Measurements from ENCODE around the gene PTH1R. TPM values are rescaled to one million over a fixed set of nuclear protein-coding genes. Genes with fewer than 3 reads are reported as not detected.

Gene PTH1R
- total RNA-seq, 1 experiment from 2014 or later = 0.32 TPM

DNA sequence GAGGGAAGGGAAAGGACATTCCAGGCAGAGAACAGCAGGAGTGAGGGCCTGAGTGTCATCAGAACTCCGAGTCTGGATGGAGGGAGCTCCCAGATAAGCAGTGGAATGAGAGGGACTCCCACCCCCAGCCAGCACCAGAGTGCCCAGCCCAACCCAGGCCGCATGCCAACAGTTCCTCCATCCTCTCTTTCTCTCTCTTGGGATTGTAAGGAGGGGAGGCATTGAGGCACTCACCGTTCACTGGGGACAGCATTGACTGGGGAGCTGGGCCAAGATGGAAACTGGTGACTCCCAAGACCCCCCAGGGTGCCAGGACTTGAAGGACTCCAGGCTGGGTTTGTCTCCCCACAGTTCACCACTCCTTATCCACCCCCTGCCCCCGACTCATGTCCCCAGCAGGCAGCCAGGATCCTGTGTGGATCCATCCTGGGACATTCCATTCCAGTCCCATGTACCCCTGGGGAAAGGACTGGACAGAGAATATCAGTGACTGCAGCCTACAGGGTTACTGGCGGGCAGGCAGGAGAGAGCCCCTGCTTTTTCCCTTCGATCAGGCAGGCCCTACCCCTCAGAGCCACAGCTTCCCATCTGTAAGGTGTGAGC, 15.7 kb downstream of the PTH1R start (continued):
- TF ChIP-seq, protein P1, sequence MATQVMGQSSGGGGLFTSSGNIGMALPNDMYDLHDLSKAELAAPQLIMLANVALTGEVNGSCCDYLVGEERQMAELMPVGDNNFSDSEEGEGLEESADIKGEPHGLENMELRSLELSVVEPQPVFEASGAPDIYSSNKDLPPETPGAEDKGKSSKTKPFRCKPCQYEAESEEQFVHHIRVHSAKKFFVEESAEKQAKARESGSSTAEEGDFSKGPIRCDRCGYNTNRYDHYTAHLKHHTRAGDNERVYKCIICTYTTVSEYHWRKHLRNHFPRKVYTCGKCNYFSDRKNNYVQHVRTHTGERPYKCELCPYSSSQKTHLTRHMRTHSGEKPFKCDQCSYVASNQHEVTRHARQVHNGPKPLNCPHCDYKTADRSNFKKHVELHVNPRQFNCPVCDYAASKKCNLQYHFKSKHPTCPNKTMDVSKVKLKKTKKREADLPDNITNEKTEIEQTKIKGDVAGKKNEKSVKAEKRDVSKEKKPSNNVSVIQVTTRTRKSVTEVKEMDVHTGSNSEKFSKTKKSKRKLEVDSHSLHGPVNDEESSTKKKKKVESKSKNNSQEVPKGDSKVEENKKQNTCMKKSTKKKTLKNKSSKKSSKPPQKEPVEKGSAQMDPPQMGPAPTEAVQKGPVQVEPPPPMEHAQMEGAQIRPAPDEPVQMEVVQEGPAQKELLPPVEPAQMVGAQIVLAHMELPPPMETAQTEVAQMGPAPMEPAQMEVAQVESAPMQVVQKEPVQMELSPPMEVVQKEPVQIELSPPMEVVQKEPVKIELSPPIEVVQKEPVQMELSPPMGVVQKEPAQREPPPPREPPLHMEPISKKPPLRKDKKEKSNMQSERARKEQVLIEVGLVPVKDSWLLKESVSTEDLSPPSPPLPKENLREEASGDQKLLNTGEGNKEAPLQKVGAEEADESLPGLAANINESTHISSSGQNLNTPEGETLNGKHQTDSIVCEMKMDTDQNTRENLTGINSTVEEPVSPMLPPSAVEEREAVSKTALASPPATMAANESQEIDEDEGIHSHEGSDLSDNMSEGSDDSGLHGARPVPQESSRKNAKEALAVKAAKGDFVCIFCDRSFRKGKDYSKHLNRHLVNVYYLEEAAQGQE (IDR thresholded peaks at IDR 0.05; ENCODE audit: low read depth) = no peak
- TF ChIP-seq SIN3A (IDR thresholded peaks at IDR 0.05; ENCODE audit: low read depth) (no peak), EGR1 (IDR thresholded peaks at IDR 0.05; ENCODE audit: low read depth) (no peak), EZH2 (IDR thresholded peaks at IDR 0.05) (no peak), JUND (IDR thresholded peaks at IDR 0.05) (no peak)

DNA sequence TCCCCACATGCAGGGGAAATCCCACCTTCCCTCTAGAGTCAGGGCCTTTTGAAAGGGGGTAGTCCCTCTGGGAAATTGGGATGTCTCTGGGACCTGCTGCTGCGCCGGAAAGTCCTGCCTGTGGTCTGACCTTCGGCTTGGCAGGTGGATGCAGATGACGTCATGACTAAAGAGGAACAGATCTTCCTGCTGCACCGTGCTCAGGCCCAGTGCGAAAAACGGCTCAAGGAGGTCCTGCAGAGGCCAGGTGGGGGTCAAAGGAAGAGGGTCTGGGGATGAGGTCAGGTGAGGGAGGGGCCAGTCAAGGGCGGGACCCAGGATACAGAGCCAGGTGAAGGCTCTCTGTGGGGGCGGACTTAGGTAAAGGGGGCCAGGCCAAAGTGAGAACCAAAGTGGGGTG, 16.2 kb downstream of the PTH1R start:
- ChIA-PET RAD21 (ENCODE audit: low non-redundant PET in 1 of 2, low total read pairs in 2 of 2, uncharacterized antibody in 2 of 2, unreplicated experiment in 2 of 2) (no interaction called here), POLR2A (no interaction called here), CTCF (no interaction called here)
- Histone ChIP-seq H3K4me1 (ENCODE audit: control insufficient read depth in 1 of 2, insufficient read depth in 2 of 2, low read length in 2 of 2) (peaks cover 0 to 13% of the 10 kb centered on the region in 2 experiments; a peak in 2 of 4 replicates), H3K9me3 (ENCODE audit: control insufficient read depth in 1 of 2, insufficient read depth in 1 of 2, low read depth in 1 of 2, low read length in 2 of 2) (no peaks in the 10 kb centered on the region), H2AFZ (ENCODE audit: low read depth, low read length, poor library complexity, severe bottlenecking) (no peak overlapping the region), H3K27me3 (ENCODE audit: insufficient read depth, low read length) (no peaks in the 10 kb centered on the region), H3K4me3 (replicated peaks in 1 of 2; ENCODE audit: low read depth in 1 of 2, low read length in 2 of 2) (no peak overlapping the region), H3K9ac (ENCODE audit: low read length) (no peak overlapping the region), H3K9me2 (ENCODE audit: insufficient read depth) (no peaks in the 10 kb centered on the region), H3K36me3 (ENCODE audit: control insufficient read depth in 1 of 2, insufficient read depth in 2 of 2, low read length in 2 of 2) (no peaks in the 10 kb centered on the region), H3K27ac (ENCODE audit: low read depth, low read length) (no peak overlapping the region), H3K79me2 (ENCODE audit: insufficient read depth, low read length) (no peaks in the 10 kb centered on the region), H4K20me1 (ENCODE audit: insufficient read depth) (no peaks in the 10 kb centered on the region), H3K4me2 (ENCODE audit: low read length) (no peak overlapping the region)
- intact Hi-C loops (cut with micrococcal nuclease) = no loop called here
- ATAC-seq (no peak), DNase-seq (ENCODE audit: low read depth, low spot score) (no peak)
- no peak for TF ChIP-seq FOSL1 (IDR thresholded peaks at IDR 0.05; ENCODE audit: low read depth)
- TF ChIP-seq ZFX (IDR thresholded peaks at IDR 0.05) = no peak
- TF ChIP-seq ELF1 (IDR thresholded peaks at IDR 0.05; ENCODE audit: borderline replicate concordance, low read depth) = no peak
- no peak for TF ChIP-seq JUND (IDR thresholded peaks at IDR 0.05)
- TF ChIP-seq SP1 (IDR thresholded peaks at IDR 0.05; ENCODE audit: low read depth) = no peak
- TF ChIP-seq, protein P1 (IDR thresholded peaks at IDR 0.05; ENCODE audit: low read depth) = no peak
- no peak for TF ChIP-seq CBX3 (IDR thresholded peaks at IDR 0.05; ENCODE audit: low read depth)
- TF ChIP-seq EGR1 (IDR thresholded peaks at IDR 0.05; ENCODE audit: low read depth) = no peak
- no peak for TF ChIP-seq TCF7L2 (IDR thresholded peaks at IDR 0.05; ENCODE audit: borderline replicate concordance, extremely low read depth, insufficient read depth, insufficient read length)
- no TSS peak for BruUV-seq (replicated peaks)

Data from HCT116 (cell line).